OCI-LY7 (cell line): ENCODE measurements around the gene TMEM170B. TPM values are rescaled to one million over a fixed set of nuclear protein-coding genes. Genes with fewer than 3 reads are reported as not detected.

ENCODE experiments used
- BruUV-seq: library from RNA; stranded (reverse); fragments of 400-500 nt; replicated peaks from 2 replicates; lab custom pipeline; 2021; lab: Mats Ljungman, UMichigan
- CTCF ChIA-PET: fragments of 300-600 bp; sonication (Branson Sonifier 250); formaldehyde crosslinking; loops from one replicate; lab custom pipeline; 2022; ENCODE audit warnings: antibody characterized with exemption; ENCODE audit not compliant: unreplicated experiment; lab: Charles Lee
- POLR2A ChIA-PET: fragments of 300-600 bp; sonication (Branson Sonifier 250); formaldehyde crosslinking; loops from one replicate; lab custom pipeline; 2022; ENCODE audit warnings: antibody characterized with exemption; lab: Charles Lee
- DNase-seq: peaks from one replicate; pipeline ENCODE4 v3.0.0-alpha.2; 2015; ENCODE audit warnings: low spot score
- H2AFZ ChIP-seq: fragments of 200-600 bp; sonication (generic), shearing (Covaris generic); 2 replicates; pipeline ENCODE4 v1.6.1; 2014; ENCODE audit warnings: mild to moderate bottlenecking, antibody characterized with exemption, low read length, moderate library complexity
- H3K27ac ChIP-seq: fragments of 200-600 bp; sonication (generic); 2 replicates; pipeline ENCODE4 v1.5.1; 2014; ENCODE audit warnings: mixed run types, low read depth, mild to moderate bottlenecking, moderate library complexity, low read length, inconsistent platforms; ENCODE audit not compliant: poor library complexity, severe bottlenecking
- H3K36me3 ChIP-seq: fragments of 200-600 bp; sonication (generic); 2 replicates; pipeline ENCODE4 v1.6.1; 2014; ENCODE audit warnings: mild to moderate bottlenecking, antibody characterized with exemption, low read length, moderate library complexity, mixed read lengths; ENCODE audit not compliant: insufficient read depth
- H3K4me1 ChIP-seq: fragments of 200-600 bp; sonication (generic); 2 replicates; pipeline ENCODE4 v1.5.1; 2014; ENCODE audit warnings: mild to moderate bottlenecking, low read length; ENCODE audit not compliant: insufficient read depth, poor library complexity, severe bottlenecking
- H3K4me2 ChIP-seq: fragments of 200-600 bp; sonication (generic); 2 replicates; pipeline ENCODE4 v1.6.1; 2014; ENCODE audit warnings: mild to moderate bottlenecking, low read length
- H3K4me3 ChIP-seq: fragments of 200-600 bp; sonication (generic); 2 replicates; pipeline ENCODE4 v1.5.1; 2014; ENCODE audit warnings: mild to moderate bottlenecking, low read depth, low read length; ENCODE audit not compliant: poor library complexity, severe bottlenecking
- H3K79me2 ChIP-seq: fragments of 200-600 bp; sonication (generic); 2 replicates; pipeline ENCODE4 v1.6.1; 2016; ENCODE audit warnings: low read depth, mild to moderate bottlenecking, low read length, moderate library complexity, mixed read lengths; ENCODE audit not compliant: insufficient read depth
- H3K9me2 ChIP-seq: fragments of 200-600 bp; sonication (generic); 2 replicates; pipeline ENCODE4 v1.6.1; 2016; ENCODE audit warnings: mild to moderate bottlenecking, low read length, mixed read lengths; ENCODE audit not compliant: insufficient read depth
- H3K9me3 ChIP-seq: fragments of 200-600 bp; sonication (generic); 2 replicates; pipeline ENCODE4 v1.6.1; 2014; ENCODE audit warnings: mild to moderate bottlenecking, mixed run types, low read length, mixed read lengths
- H4K20me1 ChIP-seq: fragments of 200-600 bp; sonication (generic); 2 replicates; pipeline ENCODE4 v1.6.1; 2014; ENCODE audit warnings: mild to moderate bottlenecking, antibody characterized with exemption, low read length, moderate library complexity, mixed read lengths; ENCODE audit not compliant: insufficient read depth
- CTCF ChIP-seq: fragments of 200-600 bp; sonication (generic); conservative IDR thresholded peaks from 2 replicates; pipeline ENCODE4 v1.5.1; 2014; ENCODE audit warnings: mild to moderate bottlenecking, antibody characterized with exemption, low read length, moderate library complexity, mixed read lengths
- EZH2phosphoT487 ChIP-seq: fragments of 200-600 bp; sonication (generic); IDR thresholded peaks from 2 replicates; pipeline ENCODE4 v1.6.1; 2018; ENCODE audit warnings: low read depth, borderline replicate concordance, mild to moderate bottlenecking, mixed run types, antibody characterized with exemption, low read length, moderate library complexity, mixed read lengths
- intact Hi-C: fragments of 100-400 bp; cut with micrococcal nuclease; formaldehyde crosslinking; loops from one replicate; pipeline ENCODE4 v1.10.0; 2022; ENCODE audit not compliant: unreplicated experiment
- total RNA-seq, 2 experiments: library from RNA; depleted of rRNA in 1 of 2; stranded (reverse); fragments of >200 nt in 1 of 2; shearing (Covaris generic) in 1 of 2; gene quantifications; 2 replicates each; pipeline ENCODE4 v1.2.3, GENCODE V29; 2014 to 2022

The TMEM170B gene
- total RNA-seq, 2 experiments from 2014 or later = 4.1 to 5.6 TPM

- H4K20me1 ChIP-seq = no peaks in the 10 kb centered on the region
- ChIA-PET CTCF (interaction anchor here (0.5 kb wide), 1 partner anchor 79 kb away, joined by 3 read pairs; no protein-coding TSS in a partner anchor), POLR2A (no interaction called here)
- H3K4me1 ChIP-seq = no peaks in the 10 kb centered on the region
- H3K9me2 ChIP-seq = no peaks in the 10 kb centered on the region
- no peak overlapping the region for H2AFZ ChIP-seq
- H3K36me3 ChIP-seq = no peaks in the 10 kb centered on the region
- H3K27ac ChIP-seq = no peak overlapping the region
- H3K4me2 ChIP-seq = no peak overlapping the region
- no peaks in the 10 kb centered on the region for H3K79me2 ChIP-seq
- TF ChIP-seq CTCF (no peak), EZH2phosphoT487 (no peak)
- H3K4me3 ChIP-seq = no peak overlapping the region
- intact Hi-C loops = no loop called here
- BruUV-seq = no TSS peak
- no peak for DNase-seq
- no peaks in the 10 kb centered on the region for H3K9me3 ChIP-seq
These were observed 71.9 kb downstream of the TMEM170B start for GRCh38 chr6:11609324-11610071.

GRCh38 chr6:11613336-11613735 is 75.8 kb downstream of the TMEM170B start:
- no peaks in the 10 kb centered on the region for H3K9me2 ChIP-seq
- DNase-seq = no peak
- H3K36me3 ChIP-seq = no peaks in the 10 kb centered on the region
- no peak overlapping the region for H3K27ac ChIP-seq
- intact Hi-C loops = no loop called here
- no peak overlapping the region for H3K4me2 ChIP-seq
- no peak overlapping the region for H3K4me3 ChIP-seq
- no peaks in the 10 kb centered on the region for H4K20me1 ChIP-seq
- no peaks in the 10 kb centered on the region for H3K9me3 ChIP-seq
- TF ChIP-seq CTCF (no peak), EZH2phosphoT487 (no peak)
- H2AFZ ChIP-seq = no peak overlapping the region
- no peaks in the 10 kb centered on the region for H3K4me1 ChIP-seq
- CTCF ChIA-PET = no interaction called here
- no TSS peak for BruUV-seq
- POLR2A ChIA-PET = interaction anchor here (0.7 kb wide), 1 partner anchor 891 kb away, joined by 3 read pairs; no protein-coding TSS in a partner anchor
- no peaks in the 10 kb centered on the region for H3K79me2 ChIP-seq

- H3K4me1 ChIP-seq = no peaks in the 10 kb centered on the region
- no peak overlapping the region for H2AFZ ChIP-seq
- H3K36me3 ChIP-seq = no peaks in the 10 kb centered on the region
- no TSS peak for BruUV-seq
- H3K4me2 ChIP-seq = no peak overlapping the region
- no peaks in the 10 kb centered on the region for H4K20me1 ChIP-seq
- no peaks in the 10 kb centered on the region for H3K9me2 ChIP-seq
- DNase-seq = no peak
- TF ChIP-seq CTCF = no peak
- no peak for TF ChIP-seq EZH2phosphoT487
- H3K79me2 ChIP-seq = no peaks in the 10 kb centered on the region
- no peak overlapping the region for H3K27ac ChIP-seq
- intact Hi-C loops = no loop called here
- ChIA-PET POLR2A (interaction anchor here (0.7 kb wide), 1 partner anchor 890 kb away, joined by 3 read pairs; no protein-coding TSS in a partner anchor), CTCF (no interaction called here)
- no peak overlapping the region for H3K4me3 ChIP-seq
- no peaks in the 10 kb centered on the region for H3K9me3 ChIP-seq
These were observed 76.3 kb downstream of the TMEM170B start for GRCh38 chr6:11613858-11614257.
